GM19324 (cell line): ENCODE data around the gene IL4I1.

Experiments
- ATAC-seq: cut with Tn5 transposase; IDR thresholded peaks from one replicate; pipeline ENCODE4 v1.9.1; 2021; ENCODE audit warnings: mild to moderate bottlenecking, moderate library complexity; ENCODE audit not compliant: unreplicated experiment, low FRiP score

Gene IL4I1

GRCh38 chr19:49880162-49880869 lies 16.4 kb downstream of the IL4I1 start:
- no peak for ATAC-seq

GRCh38 chr19:49879243-49879963 lies 17.3 kb downstream of the IL4I1 start:
- ATAC-seq, result no peak

GRCh38 chr19:49878744-49879070 lies 18.0 kb downstream of the IL4I1 start:
- ATAC-seq, result no peak

- peak; percentile 45 for ATAC-seq
Measured at GRCh38 chr19:49877879-49878743, 18.6 kb downstream of the IL4I1 start.

- peak; percentile 71 for ATAC-seq
Measured at GRCh38 chr19:49877020-49877878, 19.4 kb downstream of the IL4I1 start, which contains the start of the genes AKT1S1 and TBC1D17. Gene AKT1S1 (minus strand): TSS chr19:49877355. CDS start chr19:49873295, 4,060 bp downstream. Gene TBC1D17 (plus strand): TSS chr19:49877702. CDS start chr19:49877724, 22 bp downstream.

- ATAC-seq, result peak; percentile 49
Measured at GRCh38 chr19:49876422-49877019, 20.2 kb downstream of the IL4I1 start.

GRCh38 chr19:49875857-49876421 lies 20.7 kb downstream of the IL4I1 start:
- ATAC-seq, result no peak

GRCh38 chr19:49875177-49875576 lies 21.5 kb downstream of the IL4I1 start:
- ATAC-seq, result no peak

GRCh38 chr19:49874503-49875157 lies 22.1 kb downstream of the IL4I1 start:
- ATAC-seq, result no peak

- ATAC-seq, result no peak
Measured at GRCh38 chr19:49873834-49874233, 22.9 kb downstream of the IL4I1 start.

GRCh38 chr19:49873129-49873521 lies 23.6 kb downstream of the IL4I1 start:
- ATAC-seq, result no peak

GRCh38 chr19:49872245-49873128 lies 24.2 kb downstream of the IL4I1 start:
- no peak for ATAC-seq

- ATAC-seq, result no peak
Measured at GRCh38 chr19:49871349-49871985, 25.2 kb downstream of the IL4I1 start.

GRCh38 chr19:49870309-49870901 lies 26.3 kb downstream of the IL4I1 start:
- no peak for ATAC-seq

GRCh38 chr19:49869484-49870308 lies 27.0 kb downstream of the IL4I1 start:
- peak; percentile 75 for ATAC-seq

GRCh38 chr19:49869009-49869483 lies 27.6 kb downstream of the IL4I1 start:
- ATAC-seq, result peak; percentile 6
